Measurements from ENCODE around the gene ASS1. TPM values are rescaled to one million over a fixed set of nuclear protein-coding genes. Genes with fewer than 3 reads are reported as not detected.

The ASS1 gene
- total RNA-seq, 1 experiment from 2014 or later = not detected

DNA sequence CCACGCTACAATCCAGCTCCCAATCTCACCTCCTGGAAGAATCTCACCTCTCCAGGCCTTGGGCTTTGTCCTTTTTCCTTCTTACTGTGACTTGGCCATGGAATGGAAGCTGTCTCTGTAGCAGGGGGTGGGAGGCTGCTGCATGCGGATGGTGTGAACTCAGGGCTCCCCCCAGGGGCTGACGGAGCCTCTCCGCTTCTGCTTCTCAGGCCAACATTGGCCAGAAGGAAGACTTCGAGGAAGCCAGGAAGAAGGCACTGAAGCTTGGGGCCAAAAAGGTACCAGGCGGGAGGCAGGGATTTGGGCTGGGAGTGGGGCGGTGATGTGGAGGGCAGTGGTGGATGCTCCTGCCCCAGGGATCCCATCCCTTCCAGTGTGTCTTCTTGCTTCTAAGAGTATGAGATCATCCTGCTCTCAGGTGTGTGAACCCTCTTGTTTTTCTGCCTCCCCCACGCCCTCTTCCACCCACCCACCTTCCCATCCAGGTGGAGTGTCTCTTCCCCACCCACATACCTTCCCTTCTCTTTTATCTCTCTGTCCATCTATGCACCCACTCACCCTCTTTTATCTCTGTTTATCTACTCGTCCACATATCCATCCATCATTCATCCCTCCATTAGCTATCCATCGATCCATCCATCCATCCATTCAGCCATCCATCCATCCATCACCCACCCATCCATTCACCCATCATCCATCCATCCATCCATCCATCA is 9.5 kb downstream of the ASS1 start:
- DNase-seq (ENCODE audit: low spot score) = no peak

GRCh38 chr9:130454812-130455325 is 10.1 kb downstream of the ASS1 start:
- DNase-seq (ENCODE audit: low spot score) = no peak

- no peak for DNase-seq (ENCODE audit: low spot score)
These were observed 13.5 kb downstream of the ASS1 start for GRCh38 chr9:130458027-130458803.

GRCh38 chr9:130458804-130459067 is 14.0 kb downstream of the ASS1 start:
- no peak for DNase-seq (ENCODE audit: low spot score)

DNA sequence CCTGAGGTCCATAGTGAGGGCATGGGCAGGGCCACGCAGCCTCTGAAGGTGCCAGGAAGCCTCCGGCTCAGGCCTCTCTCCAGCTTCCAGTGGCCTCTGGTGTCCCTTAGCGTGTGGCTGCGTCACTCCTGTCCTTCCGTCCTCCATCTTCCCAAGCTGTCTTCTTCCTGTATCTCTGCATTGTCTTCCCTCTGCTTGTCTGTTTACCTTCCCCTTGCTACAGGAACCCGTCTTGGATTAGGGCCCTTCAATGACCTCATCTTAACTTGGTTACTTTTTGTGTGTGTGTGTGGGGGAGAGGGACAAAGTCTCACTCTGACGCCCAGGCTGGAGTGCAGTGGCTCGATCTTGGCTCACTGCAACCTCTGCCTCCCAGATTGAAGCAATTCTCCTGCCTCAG is 14.4 kb downstream of the ASS1 start:
- no peak for DNase-seq (ENCODE audit: low spot score)

DNA sequence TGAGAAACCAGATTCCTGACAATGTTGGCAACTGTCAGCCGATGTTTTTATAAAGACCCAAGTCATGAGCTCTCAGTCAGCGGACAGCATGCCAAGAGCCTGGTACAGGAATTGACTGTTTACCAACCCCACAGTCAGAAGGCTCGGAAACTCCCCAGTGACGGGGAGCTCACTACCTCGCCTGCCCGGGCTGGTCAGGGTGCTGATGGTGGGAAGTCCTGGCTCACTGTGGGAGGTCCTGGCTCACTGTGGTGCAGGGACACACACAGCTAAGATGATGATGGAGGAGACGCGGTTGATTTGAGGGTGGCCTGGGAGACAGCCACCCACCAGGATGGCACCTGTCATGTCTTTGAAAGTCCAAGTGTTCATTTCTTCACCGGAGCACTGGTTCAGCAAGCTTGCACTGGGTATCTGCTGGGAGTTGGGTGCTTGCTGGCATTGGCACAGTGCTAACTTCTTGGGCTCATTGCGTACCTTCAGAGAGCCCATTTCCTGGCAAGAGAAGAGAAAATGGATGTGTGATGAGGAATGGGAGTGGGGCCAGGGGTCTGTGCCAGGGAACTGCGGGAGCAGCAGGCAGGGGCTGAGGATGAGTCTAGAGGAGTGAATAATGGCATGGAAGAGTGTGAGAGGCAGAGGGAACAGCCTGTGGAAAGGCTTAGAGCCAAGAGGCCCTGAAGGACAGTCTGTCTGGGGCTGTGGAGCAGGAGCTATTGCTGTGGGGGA is 15.3 kb downstream of the ASS1 start:
- DNase-seq (ENCODE audit: low spot score) = no peak

GRCh38 chr9:130461218-130461630 is 16.5 kb downstream of the ASS1 start:
- DNase-seq (ENCODE audit: low spot score) = no peak

DNA sequence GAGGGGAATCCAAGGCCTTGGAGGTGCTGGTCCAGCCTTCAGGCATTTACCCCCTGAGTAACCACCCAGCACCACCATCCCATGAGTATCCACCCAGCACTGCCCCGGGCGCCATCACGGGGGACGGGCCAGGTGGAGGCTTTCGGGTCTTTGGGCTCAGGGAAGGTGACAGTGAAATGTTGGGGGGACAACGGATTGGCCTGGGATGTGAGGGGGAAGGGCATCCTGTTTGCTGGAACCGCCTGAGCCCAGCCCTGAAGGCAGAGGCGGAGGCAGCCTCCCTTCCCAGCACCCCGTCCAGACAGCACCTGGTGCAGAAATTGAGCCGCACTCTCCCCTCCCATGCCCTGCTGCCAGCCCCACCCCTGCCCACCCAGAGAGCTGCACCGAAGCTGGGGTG is 17.0 kb downstream of the ASS1 start:
- DNase-seq (ENCODE audit: low spot score) = no peak

- no peak for DNase-seq (ENCODE audit: low spot score)
These were observed 18.2 kb downstream of the ASS1 start for GRCh38 chr9:130462685-130463540.

GRCh38 chr9:130463763-130464745 is 19.3 kb downstream of the ASS1 start:
- DNase-seq (ENCODE audit: low spot score) = no peak

GRCh38 chr9:130465383-130466096 is 20.8 kb downstream of the ASS1 start:
- DNase-seq (ENCODE audit: low spot score) = no peak

DNA sequence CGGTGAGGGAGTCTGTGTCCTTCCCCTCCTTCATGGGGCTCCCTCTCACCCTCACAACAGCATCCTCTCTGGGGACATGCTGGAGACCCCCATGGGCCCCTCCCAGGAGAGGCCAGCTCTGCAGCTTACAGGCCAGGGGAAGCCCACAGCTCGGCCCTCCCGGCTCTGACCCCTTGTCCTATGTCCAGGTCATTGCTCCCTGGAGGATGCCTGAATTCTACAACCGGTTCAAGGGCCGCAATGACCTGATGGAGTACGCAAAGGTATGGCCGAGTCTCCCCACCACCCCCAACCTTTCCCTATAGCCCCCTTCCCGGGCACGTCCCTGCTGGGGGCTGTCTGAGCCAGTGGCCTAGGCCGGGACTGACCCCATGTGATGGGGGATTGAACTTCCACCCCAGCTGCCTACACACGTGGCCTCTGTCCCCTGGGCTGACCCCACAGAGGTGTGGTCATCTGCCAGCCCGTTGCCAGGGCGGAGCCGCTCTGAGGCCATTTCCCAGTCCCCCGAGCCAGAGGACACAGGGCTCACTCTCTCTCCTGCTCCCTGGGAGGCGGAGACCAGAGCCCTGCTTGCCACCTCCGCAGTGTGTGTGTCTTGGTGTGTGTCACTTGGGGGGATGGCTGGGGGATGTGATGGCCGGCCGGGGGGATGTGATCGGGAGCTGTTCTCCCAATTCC is 21.9 kb downstream of the ASS1 start:
- DNase-seq (ENCODE audit: low spot score) = no peak

DNA sequence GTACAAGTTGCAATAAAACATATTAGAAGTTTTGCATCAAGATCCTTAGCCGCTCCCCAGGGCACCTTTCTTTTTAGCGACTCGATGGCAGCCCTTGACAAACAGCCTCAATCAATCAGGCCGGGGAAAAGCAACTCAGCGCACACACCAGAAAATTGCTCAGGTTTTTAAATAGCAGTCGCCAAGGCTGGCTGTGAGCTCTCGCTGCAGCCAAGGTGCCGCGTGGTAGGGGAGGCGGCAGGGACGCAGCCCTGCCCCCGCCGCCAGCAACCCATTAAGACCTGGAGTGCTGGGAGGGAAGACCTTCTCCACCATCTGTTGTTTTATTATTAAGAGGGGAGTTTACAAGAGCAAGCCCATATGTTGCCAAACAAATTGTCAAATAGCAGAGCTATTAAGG is 22.6 kb downstream of the ASS1 start:
- no peak for DNase-seq (ENCODE audit: low spot score)

GRCh38 chr9:130468566-130468965 is 23.8 kb downstream of the ASS1 start:
- DNase-seq (ENCODE audit: low spot score) = no peak

GRCh38 chr9:130470269-130470668 is 25.5 kb downstream of the ASS1 start:
- DNase-seq (ENCODE audit: low spot score) = no peak

GRCh38 chr9:130470950-130471349 is 26.2 kb downstream of the ASS1 start:
- no peak for DNase-seq (ENCODE audit: low spot score)

DNA sequence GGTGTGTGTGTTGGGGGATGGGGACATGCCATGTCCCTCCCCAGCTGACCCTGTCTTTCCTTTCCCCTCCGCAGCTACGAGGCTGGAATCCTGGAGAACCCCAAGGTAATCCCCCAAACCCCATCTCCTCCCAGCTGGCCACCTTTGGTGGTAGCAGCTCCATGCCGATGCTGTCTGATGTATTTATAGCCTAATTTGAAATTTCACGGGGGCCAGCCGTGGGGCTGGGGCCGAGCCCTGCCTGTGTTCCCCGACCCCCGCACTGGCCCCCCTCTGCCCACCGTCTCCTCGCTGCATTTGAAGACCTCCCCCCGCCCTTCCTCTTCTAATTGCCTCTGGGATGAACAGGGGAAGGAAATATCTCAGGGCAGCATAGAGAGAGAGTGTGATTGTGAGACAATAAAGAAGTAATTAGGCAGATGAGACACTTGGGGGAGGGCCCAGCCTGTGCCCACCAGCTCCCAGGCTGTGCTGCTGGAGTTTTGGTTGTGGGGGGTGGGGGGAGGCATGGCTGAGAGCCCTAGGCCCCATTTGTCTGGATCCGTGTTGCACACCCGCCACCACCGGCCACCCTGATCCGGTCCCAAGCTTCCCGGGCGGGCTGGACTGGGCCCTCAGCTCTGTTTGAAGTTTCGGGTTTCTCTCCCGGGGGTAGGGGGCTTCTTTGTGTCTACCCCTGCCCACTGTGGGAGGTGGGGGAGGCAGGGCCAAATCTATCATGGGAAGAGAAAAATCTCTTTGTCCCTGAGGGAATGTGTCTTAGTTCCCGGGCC is 26.8 kb downstream of the ASS1 start:
- no peak for DNase-seq (ENCODE audit: low spot score)

DNA sequence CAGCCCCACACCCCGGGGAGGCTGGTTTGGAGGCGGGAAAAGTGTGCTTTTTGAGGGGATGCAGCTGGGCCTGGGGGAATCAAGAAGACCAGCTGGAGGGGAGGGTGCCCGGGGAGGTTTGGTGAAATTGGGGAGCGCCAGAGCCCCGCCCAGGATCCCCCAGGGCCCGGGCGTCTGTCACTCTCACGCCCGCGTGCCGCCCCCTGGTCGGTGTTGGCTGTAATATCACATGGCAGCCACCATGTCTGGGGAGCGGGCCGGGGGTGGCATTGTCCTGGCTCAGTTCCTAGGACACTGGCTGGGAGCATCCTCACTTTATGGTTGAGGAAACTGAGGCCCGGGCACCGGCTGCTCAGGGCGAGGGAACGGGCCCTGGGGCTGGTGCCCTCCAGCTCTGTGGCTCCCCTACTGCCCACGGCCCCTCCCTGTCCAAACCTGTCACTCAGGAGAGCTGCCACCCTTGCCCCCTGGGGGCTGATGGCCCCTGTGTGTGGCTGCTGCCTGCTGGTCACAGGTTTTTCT is 27.5 kb downstream of the ASS1 start:
- no peak for DNase-seq (ENCODE audit: low spot score)
